A673 (cell line): ENCODE data around the gene RPL10A.

Experiments
- EZH2 ChIP-seq: fragments of 200-600 bp; sonication (generic); IDR thresholded peaks from 2 replicates; pipeline ENCODE4 v1.6.1; 2017; ENCODE audit warnings: borderline replicate concordance, low read depth, mild to moderate bottlenecking, mixed read lengths, antibody characterized with exemption, low read length; ENCODE audit not compliant: poor library complexity, severe bottlenecking
- TF ChIP-seq, protein P1 (sequence below): fragments of 300-800, 200-600 bp; sonication (generic); conservative IDR thresholded peaks from 2 replicates; pipeline ENCODE4 v1.5.1; 2017; ENCODE audit warnings: low read depth, mild to moderate bottlenecking, antibody characterized with exemption, low read length, moderate library complexity, mixed read lengths

DNA sequence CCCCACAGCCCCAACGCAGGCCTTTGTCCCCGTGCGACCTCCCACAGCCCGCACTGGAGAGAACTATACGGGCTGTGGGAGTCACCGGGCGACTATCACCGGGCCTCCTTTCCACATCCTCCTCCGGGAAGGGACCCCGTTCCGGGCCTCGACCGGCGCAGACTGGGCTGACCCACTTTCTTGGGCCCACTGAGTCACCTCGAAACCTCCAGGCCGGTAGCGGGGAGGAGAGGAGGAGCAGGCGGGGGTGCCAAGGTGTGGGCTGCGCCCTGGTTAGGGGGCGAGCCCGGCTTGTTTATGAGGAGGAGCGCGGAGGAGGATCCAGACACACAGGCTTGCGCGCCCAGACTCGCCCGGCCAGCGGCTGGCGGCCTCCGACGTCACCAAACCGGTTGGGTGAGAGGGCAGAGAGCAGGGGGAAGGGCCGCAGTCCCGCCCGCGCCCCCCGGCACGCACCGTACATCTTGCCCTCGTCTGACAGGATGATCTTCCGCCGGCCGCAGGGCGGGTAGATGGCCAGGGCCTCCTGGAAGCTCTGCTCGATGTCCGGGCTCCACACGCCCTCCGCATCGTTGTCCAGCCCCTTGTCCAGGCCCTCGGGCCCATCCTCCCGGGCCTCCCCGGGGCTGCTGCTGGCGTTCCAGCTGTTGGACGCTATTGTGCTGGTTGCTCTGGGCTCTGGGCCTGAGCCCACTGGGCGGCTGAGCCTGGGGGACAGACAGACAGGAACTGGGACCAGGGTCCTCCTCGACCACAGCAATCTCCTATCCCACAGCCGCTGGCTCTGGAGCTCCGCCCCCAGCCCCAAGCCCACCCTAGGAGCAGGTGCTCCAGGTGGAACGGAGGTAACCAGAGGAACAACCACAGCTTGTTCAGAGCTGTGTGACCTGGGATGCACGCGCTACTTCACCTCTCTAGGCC lies 18.1 kb downstream of the RPL10A start:
- TF ChIP-seq, protein P1, sequence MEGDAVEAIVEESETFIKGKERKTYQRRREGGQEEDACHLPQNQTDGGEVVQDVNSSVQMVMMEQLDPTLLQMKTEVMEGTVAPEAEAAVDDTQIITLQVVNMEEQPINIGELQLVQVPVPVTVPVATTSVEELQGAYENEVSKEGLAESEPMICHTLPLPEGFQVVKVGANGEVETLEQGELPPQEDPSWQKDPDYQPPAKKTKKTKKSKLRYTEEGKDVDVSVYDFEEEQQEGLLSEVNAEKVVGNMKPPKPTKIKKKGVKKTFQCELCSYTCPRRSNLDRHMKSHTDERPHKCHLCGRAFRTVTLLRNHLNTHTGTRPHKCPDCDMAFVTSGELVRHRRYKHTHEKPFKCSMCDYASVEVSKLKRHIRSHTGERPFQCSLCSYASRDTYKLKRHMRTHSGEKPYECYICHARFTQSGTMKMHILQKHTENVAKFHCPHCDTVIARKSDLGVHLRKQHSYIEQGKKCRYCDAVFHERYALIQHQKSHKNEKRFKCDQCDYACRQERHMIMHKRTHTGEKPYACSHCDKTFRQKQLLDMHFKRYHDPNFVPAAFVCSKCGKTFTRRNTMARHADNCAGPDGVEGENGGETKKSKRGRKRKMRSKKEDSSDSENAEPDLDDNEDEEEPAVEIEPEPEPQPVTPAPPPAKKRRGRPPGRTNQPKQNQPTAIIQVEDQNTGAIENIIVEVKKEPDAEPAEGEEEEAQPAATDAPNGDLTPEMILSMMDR: no peak
- no peak for TF ChIP-seq EZH2
